ENCODE measurements around the gene NPAS4.
"Not testable (repeated sequence)": the region's sequence is repeated elsewhere in the genome, so short reads cannot be mapped to it uniquely, and the experiment has no call there.

Gene NPAS4

GRCh38 chr11:66420671-66421476 lies at the start of gene NPAS4:
Gene NPAS4 (plus strand): TSS chr11:66421035. CDS start chr11:66421180, 145 bp downstream.
- DNase-seq = peak; percentile 86

GRCh38 chr11:66371627-66372415 lies 49.0 kb upstream of the NPAS4 start, which contains the start of gene SLC29A2:
Gene SLC29A2 (minus strand): TSS chr11:66371760. CDS start chr11:66371591, 169 bp downstream.
- DNase-seq = peak; percentile 98

GRCh38 chr11:66373265-66373664 lies 47.6 kb upstream of the NPAS4 start:
- no peak for DNase-seq

- not testable (repeated sequence) for DNase-seq
Measured at GRCh38 chr11:66373690-66374287, 47.0 kb upstream of the NPAS4 start.

GRCh38 chr11:66380264-66380663 lies 40.6 kb upstream of the NPAS4 start:
- DNase-seq = not testable (repeated sequence)

- DNase-seq = not testable (repeated sequence)
Measured at GRCh38 chr11:66384316-66384715, 36.5 kb upstream of the NPAS4 start.

GRCh38 chr11:66386171-66387069 lies 34.4 kb upstream of the NPAS4 start:
- peak; percentile 74 for DNase-seq

GRCh38 chr11:66388780-66389386 lies 32.0 kb upstream of the NPAS4 start:
- DNase-seq = peak; percentile 80

GRCh38 chr11:66391322-66391721 lies 29.5 kb upstream of the NPAS4 start:
- no peak for DNase-seq

GRCh38 chr11:66393954-66394353 lies 26.9 kb upstream of the NPAS4 start:
- DNase-seq = no peak

- DNase-seq = no peak
Measured at GRCh38 chr11:66407651-66408050, 13.2 kb upstream of the NPAS4 start.

- DNase-seq = peak; percentile 94
Measured at GRCh38 chr11:66408488-66409214, 12.2 kb upstream of the NPAS4 start.

- DNase-seq = no peak
Measured at GRCh38 chr11:66409226-66409625, 11.6 kb upstream of the NPAS4 start.

GRCh38 chr11:66410191-66410590 lies 10.6 kb upstream of the NPAS4 start:
- DNase-seq = no peak

GRCh38 chr11:66411323-66411722 lies 9.5 kb upstream of the NPAS4 start:
- DNase-seq = no peak

GRCh38 chr11:66412110-66412509 lies 8.7 kb upstream of the NPAS4 start:
- no peak for DNase-seq

GRCh38 chr11:66413167-66413566 lies 7.7 kb upstream of the NPAS4 start:
- no peak for DNase-seq

- DNase-seq = no peak
Measured at GRCh38 chr11:66414120-66414934, 6.5 kb upstream of the NPAS4 start.

GRCh38 chr11:66415423-66415822 lies 5.4 kb upstream of the NPAS4 start:
- DNase-seq = no peak

- DNase-seq = no peak
Measured at GRCh38 chr11:66417000-66417399, 3.8 kb upstream of the NPAS4 start.

All from NCI-H146 (cell line).